ENCODE measurements around the gene ADD2.

DNA sequence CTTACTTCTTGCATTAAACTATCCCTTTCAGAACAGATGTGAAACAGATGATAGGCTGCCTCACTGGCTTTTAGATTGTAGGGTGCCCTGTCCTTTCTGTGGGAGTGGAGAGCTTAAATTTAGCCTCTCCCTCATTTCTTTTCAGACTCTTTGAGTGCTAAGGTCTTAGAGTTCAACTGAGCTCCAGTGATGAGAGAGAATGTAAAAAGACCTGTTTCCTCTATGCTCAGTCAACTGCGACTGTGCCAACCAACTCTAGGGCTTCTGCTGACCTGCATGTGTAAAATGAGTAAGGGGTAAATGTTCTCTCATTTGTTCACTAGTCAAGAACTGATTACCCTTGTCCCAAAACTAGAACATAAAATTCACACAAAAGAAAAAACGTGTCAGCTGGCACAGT is 109.5 kb downstream of the ADD2 start:
- TF ChIP-seq, protein P1, sequence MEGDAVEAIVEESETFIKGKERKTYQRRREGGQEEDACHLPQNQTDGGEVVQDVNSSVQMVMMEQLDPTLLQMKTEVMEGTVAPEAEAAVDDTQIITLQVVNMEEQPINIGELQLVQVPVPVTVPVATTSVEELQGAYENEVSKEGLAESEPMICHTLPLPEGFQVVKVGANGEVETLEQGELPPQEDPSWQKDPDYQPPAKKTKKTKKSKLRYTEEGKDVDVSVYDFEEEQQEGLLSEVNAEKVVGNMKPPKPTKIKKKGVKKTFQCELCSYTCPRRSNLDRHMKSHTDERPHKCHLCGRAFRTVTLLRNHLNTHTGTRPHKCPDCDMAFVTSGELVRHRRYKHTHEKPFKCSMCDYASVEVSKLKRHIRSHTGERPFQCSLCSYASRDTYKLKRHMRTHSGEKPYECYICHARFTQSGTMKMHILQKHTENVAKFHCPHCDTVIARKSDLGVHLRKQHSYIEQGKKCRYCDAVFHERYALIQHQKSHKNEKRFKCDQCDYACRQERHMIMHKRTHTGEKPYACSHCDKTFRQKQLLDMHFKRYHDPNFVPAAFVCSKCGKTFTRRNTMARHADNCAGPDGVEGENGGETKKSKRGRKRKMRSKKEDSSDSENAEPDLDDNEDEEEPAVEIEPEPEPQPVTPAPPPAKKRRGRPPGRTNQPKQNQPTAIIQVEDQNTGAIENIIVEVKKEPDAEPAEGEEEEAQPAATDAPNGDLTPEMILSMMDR (IDR thresholded peaks at IDR 0.05) = no peak
- TF ChIP-seq POLR2A (IDR thresholded peaks at IDR 0.05) = no peak
